SK-N-SH treated with all-trans-retinoic acid at 6 μM for 48 hours (cell line): ENCODE measurements around the gene CPNE2.

Experiments used
- BACH2 ChIP-seq: fragments of 250-450 bp; sonication (Bioruptor Pico); IDR thresholded peaks from 2 replicates; pipeline ENCODE4 v1.9.0; 2021; ENCODE audit warnings: mild to moderate bottlenecking, borderline replicate concordance
- CREB5 ChIP-seq: fragments of 250-450 bp; sonication (Bioruptor Pico); IDR thresholded peaks from 2 replicates; pipeline ENCODE4 v1.5.1; 2020; ENCODE audit warnings: low read depth, mild to moderate bottlenecking, moderate library complexity
- GLIS3 ChIP-seq: fragments of 250-450 bp; sonication (Bioruptor Pico); IDR thresholded peaks from 2 replicates; pipeline ENCODE4 v1.5.0; 2020; ENCODE audit warnings: mild to moderate bottlenecking, moderate library complexity
- RARB ChIP-seq: fragments of 250-450 bp; sonication (Bioruptor Pico); IDR thresholded peaks from 2 replicates; pipeline ENCODE4 v1.8.0; 2021; ENCODE audit warnings: mild to moderate bottlenecking, moderate library complexity
- TCF4 ChIP-seq: fragments of 250-450 bp; sonication (Bioruptor Pico); IDR thresholded peaks from 2 replicates; pipeline ENCODE4 v1.8.0; 2021; ENCODE audit warnings: mild to moderate bottlenecking, moderate library complexity, borderline replicate concordance
- TOX ChIP-seq: fragments of 250-450 bp; sonication (Bioruptor Pico); IDR thresholded peaks from 2 replicates; pipeline ENCODE4 v1.8.0; 2021; ENCODE audit warnings: mild to moderate bottlenecking, moderate library complexity, borderline replicate concordance
- ZFP3 ChIP-seq: fragments of 250-450 bp; sonication (Bioruptor Pico); IDR thresholded peaks from 2 replicates; pipeline ENCODE4 v1.5.0; 2020; ENCODE audit warnings: mild to moderate bottlenecking, moderate library complexity
- ZFP30 ChIP-seq: fragments of 450-650 bp; formaldehyde crosslinking; IDR thresholded peaks from 2 replicates; pipeline ENCODE4 v1.5.0; 2022; ENCODE audit warnings: mild to moderate bottlenecking, moderate library complexity
- ZNF8 ChIP-seq: fragments of 450-650 bp; formaldehyde crosslinking; IDR thresholded peaks from 2 replicates; pipeline ENCODE4 v1.5.0; 2020; ENCODE audit warnings: mild to moderate bottlenecking, moderate library complexity
- TF ChIP-seq, protein P1 (sequence below): fragments of 250-450 bp; sonication (Bioruptor Pico); IDR thresholded peaks from 2 replicates; pipeline ENCODE4 v1.5.0; 2020; ENCODE audit warnings: mild to moderate bottlenecking, moderate library complexity
- TF ChIP-seq, protein P2 (sequence below): fragments of 250-450 bp; sonication (Bioruptor Pico); IDR thresholded peaks from 2 replicates; pipeline ENCODE4 v1.8.0; 2021; ENCODE audit warnings: low read depth, mild to moderate bottlenecking, moderate library complexity, borderline replicate concordance
- TF ChIP-seq, protein P3 (sequence below): fragments of 250-450 bp; sonication (Bioruptor Pico); IDR thresholded peaks from 2 replicates; pipeline ENCODE4 v1.8.0; 2020; ENCODE audit warnings: mild to moderate bottlenecking, moderate library complexity, borderline replicate concordance

DNA sequence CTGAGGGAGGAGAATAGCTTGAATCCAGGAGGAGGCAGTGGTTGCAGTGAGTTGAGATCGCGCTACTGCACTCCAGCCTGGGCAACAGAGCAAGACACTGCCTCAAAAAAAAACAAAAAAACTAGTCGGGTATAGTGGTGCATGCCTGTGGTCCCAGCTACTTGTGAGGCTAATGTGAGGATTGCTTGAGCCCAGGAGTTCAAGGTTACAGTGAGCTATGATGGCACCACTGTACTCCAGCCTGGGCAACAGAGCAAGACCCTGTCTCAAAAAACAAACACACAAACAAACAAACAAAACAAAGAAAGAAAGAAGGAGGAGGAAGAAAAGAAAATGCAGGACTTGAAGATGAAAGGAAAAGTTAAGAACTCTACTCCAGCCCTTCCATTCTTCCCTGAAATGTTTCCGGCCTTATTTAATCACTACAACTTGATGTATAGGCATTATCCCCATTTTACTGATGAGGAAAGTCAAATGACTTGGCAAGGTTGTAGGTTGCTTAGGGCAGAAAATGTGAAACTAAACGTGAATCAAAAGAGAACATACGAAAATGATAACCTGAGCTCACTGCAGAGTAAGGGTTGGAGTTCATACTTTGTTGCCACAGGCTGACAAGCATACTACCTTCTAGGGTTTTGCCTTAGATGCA, 63.4 kb downstream of the CPNE2 start:
- TF ChIP-seq, protein P1, sequence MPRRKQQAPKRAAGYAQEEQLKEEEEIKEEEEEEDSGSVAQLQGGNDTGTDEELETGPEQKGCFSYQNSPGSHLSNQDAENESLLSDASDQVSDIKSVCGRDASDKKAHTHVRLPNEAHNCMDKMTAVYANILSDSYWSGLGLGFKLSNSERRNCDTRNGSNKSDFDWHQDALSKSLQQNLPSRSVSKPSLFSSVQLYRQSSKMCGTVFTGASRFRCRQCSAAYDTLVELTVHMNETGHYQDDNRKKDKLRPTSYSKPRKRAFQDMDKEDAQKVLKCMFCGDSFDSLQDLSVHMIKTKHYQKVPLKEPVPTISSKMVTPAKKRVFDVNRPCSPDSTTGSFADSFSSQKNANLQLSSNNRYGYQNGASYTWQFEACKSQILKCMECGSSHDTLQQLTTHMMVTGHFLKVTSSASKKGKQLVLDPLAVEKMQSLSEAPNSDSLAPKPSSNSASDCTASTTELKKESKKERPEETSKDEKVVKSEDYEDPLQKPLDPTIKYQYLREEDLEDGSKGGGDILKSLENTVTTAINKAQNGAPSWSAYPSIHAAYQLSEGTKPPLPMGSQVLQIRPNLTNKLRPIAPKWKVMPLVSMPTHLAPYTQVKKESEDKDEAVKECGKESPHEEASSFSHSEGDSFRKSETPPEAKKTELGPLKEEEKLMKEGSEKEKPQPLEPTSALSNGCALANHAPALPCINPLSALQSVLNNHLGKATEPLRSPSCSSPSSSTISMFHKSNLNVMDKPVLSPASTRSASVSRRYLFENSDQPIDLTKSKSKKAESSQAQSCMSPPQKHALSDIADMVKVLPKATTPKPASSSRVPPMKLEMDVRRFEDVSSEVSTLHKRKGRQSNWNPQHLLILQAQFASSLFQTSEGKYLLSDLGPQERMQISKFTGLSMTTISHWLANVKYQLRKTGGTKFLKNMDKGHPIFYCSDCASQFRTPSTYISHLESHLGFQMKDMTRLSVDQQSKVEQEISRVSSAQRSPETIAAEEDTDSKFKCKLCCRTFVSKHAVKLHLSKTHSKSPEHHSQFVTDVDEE, result no peak
- TF ChIP-seq ZFP3 (CRISPR knock-in tag) (no peak), GLIS3 (no peak), ZFP30 (CRISPR knock-in tag) (no peak), BACH2 (no peak), TOX (CRISPR knock-in tag) (no peak), RARB (no peak), CREB5 (CRISPR knock-in tag) (no peak), ZNF8 (CRISPR knock-in tag) (no peak), TCF4 (CRISPR knock-in tag) (no peak)
- TF ChIP-seq, protein P2, sequence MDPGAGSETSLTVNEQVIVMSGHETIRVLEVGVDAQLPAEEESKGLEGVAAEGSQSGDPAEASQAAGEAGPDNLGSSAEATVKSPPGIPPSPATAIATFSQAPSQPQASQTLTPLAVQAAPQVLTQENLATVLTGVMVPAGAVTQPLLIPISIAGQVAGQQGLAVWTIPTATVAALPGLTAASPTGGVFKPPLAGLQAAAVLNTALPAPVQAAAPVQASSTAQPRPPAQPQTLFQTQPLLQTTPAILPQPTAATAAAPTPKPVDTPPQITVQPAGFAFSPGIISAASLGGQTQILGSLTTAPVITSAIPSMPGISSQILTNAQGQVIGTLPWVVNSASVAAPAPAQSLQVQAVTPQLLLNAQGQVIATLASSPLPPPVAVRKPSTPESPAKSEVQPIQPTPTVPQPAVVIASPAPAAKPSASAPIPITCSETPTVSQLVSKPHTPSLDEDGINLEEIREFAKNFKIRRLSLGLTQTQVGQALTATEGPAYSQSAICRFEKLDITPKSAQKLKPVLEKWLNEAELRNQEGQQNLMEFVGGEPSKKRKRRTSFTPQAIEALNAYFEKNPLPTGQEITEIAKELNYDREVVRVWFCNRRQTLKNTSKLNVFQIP (CRISPR knock-in tag), result no peak
- TF ChIP-seq, protein P3, sequence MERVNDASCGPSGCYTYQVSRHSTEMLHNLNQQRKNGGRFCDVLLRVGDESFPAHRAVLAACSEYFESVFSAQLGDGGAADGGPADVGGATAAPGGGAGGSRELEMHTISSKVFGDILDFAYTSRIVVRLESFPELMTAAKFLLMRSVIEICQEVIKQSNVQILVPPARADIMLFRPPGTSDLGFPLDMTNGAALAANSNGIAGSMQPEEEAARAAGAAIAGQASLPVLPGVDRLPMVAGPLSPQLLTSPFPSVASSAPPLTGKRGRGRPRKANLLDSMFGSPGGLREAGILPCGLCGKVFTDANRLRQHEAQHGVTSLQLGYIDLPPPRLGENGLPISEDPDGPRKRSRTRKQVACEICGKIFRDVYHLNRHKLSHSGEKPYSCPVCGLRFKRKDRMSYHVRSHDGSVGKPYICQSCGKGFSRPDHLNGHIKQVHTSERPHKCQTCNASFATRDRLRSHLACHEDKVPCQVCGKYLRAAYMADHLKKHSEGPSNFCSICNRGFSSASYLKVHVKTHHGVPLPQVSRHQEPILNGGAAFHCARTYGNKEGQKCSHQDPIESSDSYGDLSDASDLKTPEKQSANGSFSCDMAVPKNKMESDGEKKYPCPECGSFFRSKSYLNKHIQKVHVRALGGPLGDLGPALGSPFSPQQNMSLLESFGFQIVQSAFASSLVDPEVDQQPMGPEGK (CRISPR knock-in tag), result no peak
